Skin epidermis (tissue), 12 donors: Measurements from ENCODE around the gene C1orf116.

Experiments
- H3K27ac ChIP-seq, 21 experiments: fragments of 200-600 bp; sonication (generic) in 11 of 21; one replicate each; pipeline ENCODE4 v1.5.0; 2020; ENCODE audit warnings: mild to moderate bottlenecking in 3 of 21, inconsistent platforms in 2 of 21, moderate library complexity in 2 of 21
- H3K4me3 ChIP-seq, 7 experiments: fragments of 200-600 bp; sonication (generic) in 2 of 7; one replicate each; pipeline ENCODE4 v1.5.0; 2020; ENCODE audit warnings: inconsistent platforms in 2 of 7, mild to moderate bottlenecking in 2 of 7, moderate library complexity in 1 of 7

The C1orf116 gene

DNA sequence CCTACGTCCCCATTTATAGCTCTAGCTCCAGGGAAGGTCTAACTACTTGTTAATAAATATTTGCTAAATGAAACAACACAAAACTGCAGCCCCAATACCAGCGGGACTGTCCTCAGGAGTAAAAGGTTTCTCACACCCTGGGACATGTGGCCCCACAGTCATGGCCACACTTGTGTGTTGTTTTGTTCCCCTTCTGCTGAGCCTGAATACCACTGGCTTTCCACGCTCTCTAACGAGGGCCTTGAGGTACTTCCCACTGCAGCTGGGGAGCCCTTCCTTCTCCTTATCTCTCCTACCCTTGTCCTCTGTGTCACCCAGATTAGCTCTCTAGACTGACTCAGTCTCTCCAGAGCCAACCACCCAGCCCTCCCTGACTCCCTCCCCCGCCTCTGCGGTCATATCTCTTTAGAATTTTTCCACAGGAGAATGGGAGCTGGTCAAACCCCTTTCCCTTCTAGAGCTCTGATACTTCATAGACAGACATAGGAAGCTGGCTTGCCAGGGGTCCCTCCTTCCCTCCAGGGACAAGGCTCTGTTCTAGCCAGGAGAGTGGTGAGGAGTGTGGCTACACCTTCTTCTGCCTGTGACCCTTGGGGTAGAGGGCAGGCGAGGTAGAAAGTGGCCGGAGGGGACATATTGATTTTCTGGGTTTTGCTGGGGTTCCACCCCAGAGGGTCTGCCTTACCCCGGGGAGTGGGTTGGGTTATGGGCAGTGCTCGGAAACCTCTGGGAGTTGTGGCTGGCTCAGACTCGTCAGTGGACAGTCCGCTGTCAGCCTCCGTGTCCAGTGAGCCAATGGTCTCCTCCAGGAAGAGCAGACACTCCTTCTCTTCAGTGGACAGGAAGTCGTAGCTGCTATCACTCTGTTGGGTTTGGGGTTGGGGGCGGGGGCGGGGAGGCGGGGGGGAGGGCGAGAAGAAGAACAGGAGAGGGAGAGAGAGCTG is 8.1 kb downstream of the C1orf116 start:
- H3K27ac ChIP-seq = peak overlapping the region in 18 of 21 experiments; percentile 19 to 88 (median 62)

DNA sequence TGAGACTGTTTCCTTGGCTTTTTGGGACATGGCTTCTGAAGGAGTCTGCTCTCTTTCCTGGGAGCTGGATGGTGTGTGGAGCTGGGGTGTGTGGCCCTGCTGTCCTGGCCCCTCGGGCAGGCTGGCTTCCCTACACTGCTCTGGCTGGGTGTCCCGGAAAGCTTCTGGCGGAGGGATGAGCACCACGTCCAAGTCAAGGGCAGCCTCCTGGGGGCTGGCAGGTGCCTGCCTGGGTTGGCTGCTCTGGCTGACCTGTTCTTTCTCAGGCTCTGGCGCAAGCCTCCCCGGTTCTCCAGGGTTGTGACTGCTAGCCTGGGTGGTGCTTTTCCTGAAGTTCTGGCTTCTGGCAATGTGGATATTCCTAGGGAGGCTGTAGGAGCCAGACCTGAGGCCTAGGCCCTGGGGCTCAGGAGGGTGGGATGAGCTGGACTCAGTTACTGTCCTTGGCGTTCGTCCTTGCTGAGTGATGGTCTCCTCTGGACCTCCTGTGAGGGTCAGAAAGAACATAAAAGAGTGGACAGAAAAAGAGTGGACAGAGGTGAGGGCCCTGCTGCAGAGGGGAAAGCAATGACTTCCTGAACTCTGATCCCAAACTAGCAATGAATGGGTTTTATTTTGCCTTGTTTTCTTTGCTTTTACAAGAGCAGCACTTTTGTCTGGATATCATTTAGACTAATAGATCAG is 9.4 kb downstream of the C1orf116 start:
- Histone ChIP-seq H3K27ac (peak overlapping the region in 12 of 21 experiments; percentile 7 to 88 (median 76)), H3K4me3 (no peak overlapping the region)

More for the DNA sequence above, 8.1 kb downstream of the C1orf116 start:
- no peak overlapping the region for H3K4me3 ChIP-seq

DNA sequence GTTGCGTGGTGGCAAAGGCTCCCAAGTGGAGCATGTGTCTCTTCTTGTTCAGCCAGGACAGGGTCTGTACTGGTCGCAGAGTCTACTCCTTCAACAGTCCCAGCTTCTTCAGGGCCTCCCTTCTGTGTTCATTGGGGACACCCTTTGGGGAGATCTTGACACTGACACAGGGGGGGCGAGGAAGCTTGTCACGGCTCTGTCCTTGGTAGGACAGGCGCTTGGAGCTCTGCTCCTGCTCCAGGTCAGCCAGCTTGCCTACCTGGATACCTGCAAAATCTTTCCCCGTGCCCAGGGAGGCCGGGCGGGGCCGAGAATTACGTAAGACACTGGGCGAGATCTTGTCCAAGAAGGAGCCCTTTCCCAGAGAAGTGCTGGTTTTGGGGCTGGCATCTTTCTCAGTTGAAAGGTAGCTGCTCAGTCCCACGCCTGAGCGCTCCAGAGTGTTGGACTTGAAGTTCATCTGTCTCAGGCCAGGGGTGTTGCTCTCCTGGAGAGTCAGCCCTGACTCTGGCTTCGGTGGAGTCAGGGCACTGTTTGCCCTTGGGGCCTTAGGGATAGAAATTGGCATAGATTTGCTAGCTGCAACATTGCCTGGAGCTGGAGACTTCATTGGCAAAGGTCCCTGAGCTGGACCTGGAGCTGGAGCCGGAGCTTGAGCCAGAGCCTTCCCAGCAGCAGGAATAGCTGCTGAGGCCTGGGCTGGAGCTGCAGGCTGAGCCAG is 10.5 kb downstream of the C1orf116 start:
- H3K27ac ChIP-seq = peak overlapping the region in 15 of 21 experiments; percentile 12 to 88 (median 75)
- no peak overlapping the region for H3K4me3 ChIP-seq

DNA sequence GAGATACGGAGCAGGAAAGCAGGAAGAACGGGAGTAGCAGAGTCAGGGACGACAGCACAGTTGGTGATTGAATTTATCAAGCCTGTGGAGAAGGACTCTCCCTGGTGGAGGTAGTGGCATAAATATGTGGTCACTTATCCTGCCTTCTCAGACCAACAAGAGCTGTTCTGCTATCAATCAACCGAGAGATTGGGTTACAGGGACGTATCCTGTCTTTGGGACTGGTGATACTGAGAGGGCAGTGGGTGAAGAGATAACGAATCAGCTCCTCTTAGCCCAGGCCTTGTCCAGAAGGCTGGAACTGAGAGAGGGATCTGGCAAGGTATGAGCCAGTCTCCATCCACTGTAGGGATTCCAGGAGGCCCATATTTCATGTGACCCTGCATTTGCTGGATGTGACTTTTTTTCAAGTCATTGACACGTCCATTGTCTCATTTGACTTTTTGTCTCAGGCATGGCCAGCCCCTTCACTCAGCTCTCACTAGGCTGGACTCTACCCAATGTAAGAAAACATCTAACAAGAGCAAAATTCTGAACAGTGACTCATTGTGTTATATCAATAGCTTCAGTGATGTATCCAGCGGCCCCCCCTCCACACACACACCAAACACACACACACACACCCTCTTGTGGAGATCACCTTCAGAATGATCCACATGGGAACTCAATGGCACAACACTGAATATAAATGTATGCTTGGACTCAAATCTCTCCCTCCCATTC is 11.3 kb downstream of the C1orf116 start:
- H3K4me3 ChIP-seq = no peak overlapping the region
- H3K27ac ChIP-seq = peak overlapping the region in 19 of 21 experiments; percentile 34 to 88 (median 75)

DNA sequence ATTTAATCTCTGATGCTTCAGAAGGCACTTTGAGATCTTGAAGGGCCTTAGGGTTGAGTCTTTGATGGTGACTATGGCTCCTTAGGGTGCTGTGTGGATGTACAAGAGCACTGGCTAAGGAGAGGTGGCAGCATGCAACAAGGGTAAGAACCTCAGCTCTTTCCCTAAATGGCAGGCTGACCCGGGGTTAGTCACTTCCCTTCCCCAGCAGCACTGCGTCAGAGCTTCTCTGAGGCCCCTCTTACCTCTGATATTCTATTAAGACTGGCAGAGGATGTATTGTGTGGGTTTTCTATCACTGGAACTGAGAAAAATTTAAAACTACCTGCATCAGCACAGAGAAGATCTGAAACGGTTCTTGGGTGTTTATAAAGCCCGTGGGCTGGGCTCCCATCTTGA is 11.8 kb downstream of the C1orf116 start:
- Histone ChIP-seq H3K27ac (peak overlapping the region in 20 of 21 experiments; percentile 34 to 88 (median 74)), H3K4me3 (no peak overlapping the region)

DNA sequence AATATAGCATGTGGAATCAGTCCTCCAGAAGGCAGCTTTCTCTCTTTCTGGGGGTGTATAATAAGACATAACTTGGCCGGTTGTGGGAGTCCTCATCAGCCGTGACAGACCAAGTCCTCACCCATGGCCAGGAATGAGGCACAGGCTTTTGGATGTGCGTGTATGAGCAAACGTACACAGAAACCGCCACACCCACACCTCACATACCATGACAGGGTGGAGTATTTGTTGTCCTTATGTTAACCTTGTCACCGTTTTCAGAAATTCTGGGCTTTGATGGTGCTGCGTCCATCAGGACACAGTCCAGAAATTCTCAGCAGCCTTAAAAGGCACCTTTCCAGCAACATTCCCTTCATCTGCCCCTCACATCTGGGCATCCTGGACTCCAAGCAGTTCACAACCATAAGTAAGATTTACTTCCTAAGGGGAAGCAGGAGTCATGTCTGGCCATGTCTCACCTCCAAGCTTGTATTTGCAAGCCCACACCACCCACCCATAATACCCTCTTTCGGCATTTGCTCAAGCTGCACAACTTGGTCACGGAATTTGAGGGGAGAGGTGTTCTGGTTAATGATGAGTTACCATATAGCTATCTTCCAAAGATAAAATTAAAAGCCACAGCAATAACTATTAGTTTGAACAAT is 12.4 kb downstream of the C1orf116 start:
- no peak overlapping the region for H3K4me3 ChIP-seq
- peak overlapping the region in 20 of 21 experiments; percentile 34 to 88 (median 74) for H3K27ac ChIP-seq

DNA sequence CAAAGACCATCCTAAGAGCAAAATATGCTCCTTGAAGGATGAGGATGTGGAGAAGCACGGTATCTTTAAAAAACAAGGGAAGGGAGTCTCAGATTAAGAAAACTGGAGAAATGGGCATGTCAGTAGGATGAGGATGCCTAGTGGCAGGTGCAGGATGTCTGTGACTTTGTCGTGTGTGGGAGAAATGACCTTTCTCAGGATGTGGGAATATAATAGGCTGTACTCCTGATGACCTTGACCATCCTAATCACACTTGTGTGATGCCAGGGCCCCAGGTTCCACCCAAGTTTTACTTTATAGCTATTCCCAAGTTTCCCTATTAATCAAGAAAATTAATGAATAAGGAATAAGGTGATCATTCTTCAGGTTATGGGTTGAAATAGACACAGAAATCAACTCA is 12.9 kb downstream of the C1orf116 start:
- H3K4me3 ChIP-seq = no peak overlapping the region
- H3K27ac ChIP-seq = peak overlapping the region in 16 of 21 experiments; percentile 36 to 88 (median 75)

DNA sequence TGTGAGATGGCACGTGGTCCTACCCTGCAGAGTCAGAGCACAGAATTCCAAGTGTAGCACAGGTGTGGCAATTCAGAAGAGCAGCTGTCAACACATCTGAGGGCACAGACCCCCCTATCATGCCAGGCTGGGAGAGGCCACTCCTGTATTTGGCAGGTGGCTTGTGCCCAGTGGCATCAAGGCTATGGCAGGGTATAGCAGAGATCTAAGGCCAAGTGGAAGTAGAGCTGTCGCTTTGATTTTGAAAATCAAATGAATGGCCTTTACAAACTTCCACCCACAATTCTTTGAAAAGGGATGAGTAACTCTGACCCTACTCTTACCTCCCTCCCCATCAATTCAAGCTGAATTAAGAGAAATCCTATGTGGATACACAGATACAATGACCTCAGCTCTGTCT is 13.4 kb downstream of the C1orf116 start:
- Histone ChIP-seq H3K27ac (peak overlapping the region in 14 of 21 experiments; percentile 67 to 88 (median 76)), H3K4me3 (no peak overlapping the region)

DNA sequence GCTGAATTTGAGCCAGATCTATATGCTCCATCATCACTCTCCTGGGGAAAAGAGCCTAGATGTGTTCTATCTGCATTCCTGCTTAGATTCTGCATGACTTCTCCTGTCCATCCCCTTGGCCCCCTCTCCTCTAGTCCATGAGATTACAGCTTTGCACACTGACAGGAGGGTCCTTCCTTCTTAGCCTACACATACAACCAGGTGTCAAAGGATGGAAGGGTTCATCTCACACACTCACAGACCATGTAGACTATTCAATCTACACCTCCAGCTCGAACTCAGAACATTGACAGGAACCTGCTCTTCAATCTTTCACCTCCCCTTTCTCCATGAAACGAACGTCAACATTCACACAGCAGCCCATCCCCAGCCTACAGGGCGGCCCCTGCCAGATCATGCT is 13.8 kb downstream of the C1orf116 start:
- H3K4me3 ChIP-seq = no peak overlapping the region
- H3K27ac ChIP-seq = peak overlapping the region in 12 of 21 experiments; percentile 7 to 88 (median 74)

DNA sequence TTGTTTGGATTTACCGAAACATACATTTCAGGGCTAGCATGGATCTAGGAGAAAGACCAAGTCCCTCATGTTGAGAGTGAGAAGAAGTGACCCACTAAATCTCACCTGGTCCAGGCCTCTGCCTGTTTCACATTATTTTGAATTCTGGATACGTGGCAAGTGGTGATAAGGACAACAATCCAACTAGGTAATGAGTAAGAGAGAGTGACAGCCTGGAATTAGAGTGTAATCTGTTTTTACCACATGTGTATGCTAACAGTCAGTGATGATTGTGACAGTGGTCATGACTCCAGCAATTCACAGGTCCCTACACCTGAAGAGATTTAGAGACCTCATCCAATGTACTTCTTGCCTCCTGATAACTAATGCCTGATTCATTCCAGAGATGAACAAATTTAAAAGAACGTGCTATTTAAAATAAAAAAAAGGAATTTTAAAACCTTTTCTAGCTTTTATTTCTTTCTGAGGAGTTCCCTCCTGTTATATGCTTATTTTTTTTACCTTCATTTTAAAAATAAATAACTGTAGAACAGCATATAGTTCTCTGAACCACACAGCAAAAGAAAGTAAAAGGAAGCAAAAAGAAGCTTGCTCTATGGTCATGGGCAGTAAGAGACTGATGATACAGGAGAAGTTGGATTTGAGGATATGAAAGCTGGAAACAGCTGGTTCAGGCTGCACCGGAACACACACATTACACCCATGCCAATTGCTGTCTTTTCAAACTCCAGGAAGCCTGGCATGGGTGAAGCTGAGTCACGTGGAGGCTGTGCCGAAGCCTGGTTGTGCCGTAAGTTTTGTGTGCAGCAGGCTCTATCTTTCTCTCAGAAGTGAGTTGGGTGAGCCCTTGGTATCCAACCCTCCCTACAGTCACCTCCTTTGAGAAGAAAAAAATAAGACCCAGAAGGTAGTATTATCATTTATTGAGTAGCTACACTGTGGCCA is 14.7 kb downstream of the C1orf116 start:
- Histone ChIP-seq H3K27ac (peak overlapping the region in 9 of 21 experiments; percentile 7 to 88 (median 49)), H3K4me3 (no peak overlapping the region)

DNA sequence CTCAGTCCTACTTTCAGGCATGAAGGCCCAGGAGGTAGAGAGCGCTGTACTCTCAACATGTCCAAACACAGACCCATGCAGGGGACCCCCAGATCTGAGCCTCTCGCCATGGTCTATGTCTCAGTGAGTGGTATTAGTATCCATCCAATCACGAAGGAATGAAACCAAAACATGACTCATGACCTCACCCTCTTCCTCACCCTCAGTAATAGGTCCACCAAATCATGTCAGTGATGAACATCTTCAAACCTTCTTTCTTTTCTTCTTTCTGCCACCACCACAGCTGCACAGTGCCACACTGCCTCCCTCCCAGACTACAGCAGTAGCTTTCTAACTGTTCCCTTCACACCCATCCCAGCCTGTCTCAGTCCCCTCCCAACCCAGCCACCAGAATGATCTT is 16.8 kb downstream of the C1orf116 start:
- no peak overlapping the region for H3K4me3 ChIP-seq
- no peak overlapping the region for H3K27ac ChIP-seq

DNA sequence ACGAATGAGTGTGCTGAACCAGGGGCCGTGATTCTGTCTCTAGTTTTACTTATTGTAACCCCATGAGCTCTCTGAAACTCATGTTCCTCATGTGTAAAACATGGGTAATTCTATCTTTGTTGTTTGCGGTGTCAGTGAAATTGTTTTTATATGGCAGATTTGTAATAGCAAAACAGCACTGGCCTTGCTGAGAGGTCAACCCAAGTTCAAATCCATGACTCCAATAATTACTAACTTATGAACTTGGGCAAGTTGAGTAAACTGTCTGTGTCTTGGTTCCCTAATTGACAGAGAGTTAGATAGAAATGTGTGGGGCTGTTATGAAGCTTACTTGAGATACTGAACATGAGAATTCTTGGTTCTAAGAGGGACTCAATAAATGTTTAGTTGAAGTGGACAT is 17.8 kb downstream of the C1orf116 start:
- H3K27ac ChIP-seq = no peak overlapping the region
- H3K4me3 ChIP-seq = no peak overlapping the region

DNA sequence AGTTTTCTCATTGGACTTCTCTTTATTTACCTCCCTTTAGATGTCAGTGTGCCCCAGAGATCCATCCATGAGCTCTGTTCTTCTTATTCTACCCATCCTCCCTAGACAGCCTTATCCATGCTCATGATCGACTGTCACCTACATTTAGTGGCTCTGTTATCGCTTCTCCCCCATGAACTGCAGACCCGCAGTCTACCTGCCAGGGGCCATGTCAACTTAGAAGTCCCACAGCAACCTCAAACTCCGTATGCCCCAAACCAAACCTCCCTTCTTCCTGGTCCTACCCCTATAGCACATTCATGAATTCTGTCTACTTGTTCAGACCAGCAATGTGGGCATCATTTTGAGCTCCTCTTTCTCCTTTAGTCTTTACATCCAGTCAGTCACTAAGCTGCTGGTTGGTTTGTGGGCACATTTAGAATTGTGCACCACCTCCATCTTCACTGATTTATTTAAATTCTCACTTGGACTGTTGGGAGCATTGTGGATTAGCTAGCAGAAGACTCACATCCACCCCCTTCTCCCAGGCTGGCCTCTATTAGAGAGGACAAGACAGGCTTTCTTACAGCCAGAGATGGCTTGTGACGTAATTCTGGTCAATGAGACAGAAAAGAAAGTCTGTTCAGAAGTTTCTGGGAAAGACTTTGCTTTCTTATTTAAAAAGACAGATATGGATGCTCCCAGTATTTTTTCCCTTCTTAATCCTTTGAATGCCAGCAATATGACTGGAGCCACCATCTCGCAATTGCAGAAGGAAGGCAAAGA is 19.1 kb downstream of the C1orf116 start:
- no peak overlapping the region for H3K27ac ChIP-seq
- no peak overlapping the region for H3K4me3 ChIP-seq

DNA sequence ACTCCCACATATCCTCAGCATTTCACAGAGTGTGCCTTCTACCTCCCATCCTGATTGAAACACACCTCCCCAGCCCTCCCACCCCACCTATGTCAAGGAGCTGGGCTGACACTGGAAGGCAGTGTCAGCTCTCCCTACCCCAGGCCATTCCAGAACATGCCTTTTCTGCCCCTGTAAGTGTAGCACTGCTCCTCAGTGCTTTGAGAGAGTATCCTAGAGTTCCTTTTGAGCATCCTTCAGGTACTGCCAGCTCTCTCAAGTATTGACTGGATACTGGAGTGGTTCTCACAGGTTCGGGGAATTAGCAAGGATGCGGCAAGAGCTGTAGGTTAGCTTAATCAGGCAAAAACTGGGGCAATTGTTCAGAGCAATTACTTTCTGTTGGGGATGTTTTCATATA is 21.8 kb downstream of the C1orf116 start:
- Histone ChIP-seq H3K27ac (peak overlapping the region in 5 of 21 experiments; percentile 1 to 49 (median 14)), H3K4me3 (no peak overlapping the region)

DNA sequence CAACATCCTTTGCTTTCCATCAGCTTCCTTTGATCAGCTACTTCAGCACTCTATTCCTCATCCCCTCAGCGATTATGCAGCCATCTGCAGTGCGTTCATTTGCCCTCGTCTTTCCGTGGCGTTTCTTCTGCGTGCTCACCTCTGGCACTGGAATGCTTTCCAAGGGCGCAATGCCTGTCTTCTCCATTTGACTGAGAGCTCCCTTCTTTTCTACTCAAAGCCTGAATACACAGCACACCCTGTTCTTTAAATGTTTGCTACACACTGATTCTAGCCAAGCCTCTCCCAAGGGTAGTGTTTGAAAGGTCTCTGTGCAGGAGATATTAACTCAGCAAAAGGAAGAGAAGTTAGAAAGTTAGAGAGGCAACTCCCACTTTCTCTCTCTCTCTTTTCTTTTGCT is 22.6 kb downstream of the C1orf116 start:
- Histone ChIP-seq H3K27ac (peak overlapping the region in 2 of 21 experiments; percentile 7 to 49), H3K4me3 (no peak overlapping the region)

DNA sequence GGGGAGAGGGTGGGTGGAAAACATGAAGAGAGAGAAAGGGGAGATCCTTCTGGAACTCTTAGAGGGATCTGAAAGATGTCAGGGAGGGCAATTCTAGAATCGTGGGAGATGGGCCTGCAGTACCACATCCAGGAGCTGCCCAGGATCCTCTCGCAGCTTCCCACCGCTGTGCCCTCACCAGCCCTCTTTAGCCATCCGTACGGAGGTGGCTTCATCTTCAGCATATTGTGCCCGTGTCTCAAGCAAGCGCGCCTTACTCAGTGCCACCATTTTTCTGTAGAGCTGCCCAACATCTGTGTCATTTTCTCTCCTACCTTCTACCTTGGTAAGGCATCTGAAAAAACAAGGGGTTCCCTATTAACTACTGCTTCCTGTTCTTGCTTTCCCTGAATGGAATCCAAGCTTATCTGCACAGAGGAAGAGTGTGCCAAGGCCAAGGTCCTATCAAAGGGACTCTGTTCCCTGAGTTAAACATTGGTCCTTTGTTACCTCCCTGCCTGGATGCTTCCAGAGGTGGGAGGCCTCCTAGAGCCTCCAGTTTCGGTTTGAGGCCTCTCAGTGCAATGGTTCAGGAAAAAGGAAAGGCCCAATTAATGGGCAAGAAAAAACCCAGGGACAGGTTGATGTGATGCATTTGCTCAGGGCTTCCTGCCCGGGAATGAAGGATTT is 23.2 kb downstream of the C1orf116 start:
- H3K27ac ChIP-seq = no peak overlapping the region
- no peak overlapping the region for H3K4me3 ChIP-seq
